GM10266 (cell line): ENCODE data around the gene ST8SIA1.
"Not testable (repeated sequence)": the region's sequence is repeated elsewhere in the genome, so short reads cannot be mapped to it uniquely, and the experiment has no call there.

ENCODE experiments used
- DNase-seq: peaks from one replicate; pipeline ENCODE4 v3.0.0; 2012; ENCODE audit errors: extremely low spot score
- TF ChIP-seq, protein P1 (sequence below): IDR thresholded peaks from 2 replicates; pipeline ENCODE4 v1.5.1; 2012; ENCODE audit warnings: mild to moderate bottlenecking, low read depth; ENCODE audit not compliant: control insufficient read depth, insufficient read depth; ENCODE audit errors: missing control alignments

ST8SIA1 gene

DNA sequence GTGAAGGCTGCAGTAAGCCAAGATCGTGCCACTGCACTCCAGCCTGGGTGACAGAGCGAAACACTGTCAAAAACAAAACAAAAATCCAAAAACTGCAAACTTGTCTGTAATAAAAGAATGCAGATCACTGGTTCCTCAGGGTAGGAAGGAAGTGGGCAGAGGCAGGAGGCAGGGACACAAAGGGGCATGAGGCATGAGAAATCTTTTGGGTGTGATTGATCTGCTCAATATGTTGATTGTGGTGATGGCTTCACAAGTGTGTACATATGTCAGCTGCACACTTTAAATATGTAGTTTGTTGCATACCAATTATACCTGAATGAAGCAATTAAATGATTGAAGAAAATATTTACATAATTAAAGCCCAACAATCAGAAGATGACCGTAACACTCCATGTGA, 170.9 kb downstream of the ST8SIA1 start:
- no peak for DNase-seq
- TF ChIP-seq, protein P1, sequence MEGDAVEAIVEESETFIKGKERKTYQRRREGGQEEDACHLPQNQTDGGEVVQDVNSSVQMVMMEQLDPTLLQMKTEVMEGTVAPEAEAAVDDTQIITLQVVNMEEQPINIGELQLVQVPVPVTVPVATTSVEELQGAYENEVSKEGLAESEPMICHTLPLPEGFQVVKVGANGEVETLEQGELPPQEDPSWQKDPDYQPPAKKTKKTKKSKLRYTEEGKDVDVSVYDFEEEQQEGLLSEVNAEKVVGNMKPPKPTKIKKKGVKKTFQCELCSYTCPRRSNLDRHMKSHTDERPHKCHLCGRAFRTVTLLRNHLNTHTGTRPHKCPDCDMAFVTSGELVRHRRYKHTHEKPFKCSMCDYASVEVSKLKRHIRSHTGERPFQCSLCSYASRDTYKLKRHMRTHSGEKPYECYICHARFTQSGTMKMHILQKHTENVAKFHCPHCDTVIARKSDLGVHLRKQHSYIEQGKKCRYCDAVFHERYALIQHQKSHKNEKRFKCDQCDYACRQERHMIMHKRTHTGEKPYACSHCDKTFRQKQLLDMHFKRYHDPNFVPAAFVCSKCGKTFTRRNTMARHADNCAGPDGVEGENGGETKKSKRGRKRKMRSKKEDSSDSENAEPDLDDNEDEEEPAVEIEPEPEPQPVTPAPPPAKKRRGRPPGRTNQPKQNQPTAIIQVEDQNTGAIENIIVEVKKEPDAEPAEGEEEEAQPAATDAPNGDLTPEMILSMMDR, result no peak

DNA sequence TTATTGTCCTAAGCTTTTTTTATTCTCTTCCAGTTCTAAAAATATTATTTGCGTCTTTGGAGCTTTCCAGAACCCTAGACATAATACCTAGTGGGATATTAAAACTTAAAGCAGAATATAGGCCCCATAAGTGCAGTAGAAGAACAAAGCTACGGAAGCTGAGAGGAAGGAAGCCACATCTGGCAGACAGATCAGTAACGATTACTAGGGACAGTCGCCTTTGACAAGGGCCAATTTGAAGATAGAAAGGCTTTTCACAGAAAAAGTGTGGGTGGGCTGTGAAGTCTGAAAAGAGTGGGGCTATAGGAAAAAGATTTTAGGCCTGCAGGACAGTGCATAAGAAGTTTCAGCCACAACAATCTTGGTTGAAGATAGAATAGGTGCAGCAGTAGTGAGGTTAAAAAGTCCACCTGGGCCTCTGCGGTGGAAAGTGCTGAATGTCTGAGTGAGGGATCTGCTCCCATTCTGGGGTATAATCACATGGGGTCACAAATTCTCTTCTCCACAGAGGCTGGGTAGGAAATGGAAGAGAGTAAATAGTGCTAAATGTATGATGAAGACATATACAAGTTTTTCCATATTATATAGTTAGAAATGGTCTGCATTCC, 174.0 kb downstream of the ST8SIA1 start:
- TF ChIP-seq, protein P1, result no peak
- no peak for DNase-seq

DNA sequence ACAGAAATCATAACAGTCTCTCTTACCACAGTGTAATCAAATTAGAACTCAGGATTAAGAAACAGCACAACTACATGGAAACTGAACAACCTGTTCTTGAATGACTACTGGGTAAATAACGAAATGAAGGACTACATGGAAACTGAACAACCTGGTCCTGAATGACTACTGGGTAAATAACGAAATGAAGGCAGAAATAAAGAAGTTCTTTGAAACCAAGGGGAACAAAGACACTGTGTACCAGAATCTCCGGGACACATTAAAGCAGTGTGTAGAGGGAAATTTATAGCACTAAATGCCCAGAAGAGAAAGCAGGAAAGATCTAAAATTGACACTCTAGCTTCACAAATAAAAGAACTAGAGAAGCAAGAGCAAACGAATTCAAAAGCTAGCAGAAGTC, 185.2 kb downstream of the ST8SIA1 start:
- DNase-seq, result not testable (repeated sequence)

DNA sequence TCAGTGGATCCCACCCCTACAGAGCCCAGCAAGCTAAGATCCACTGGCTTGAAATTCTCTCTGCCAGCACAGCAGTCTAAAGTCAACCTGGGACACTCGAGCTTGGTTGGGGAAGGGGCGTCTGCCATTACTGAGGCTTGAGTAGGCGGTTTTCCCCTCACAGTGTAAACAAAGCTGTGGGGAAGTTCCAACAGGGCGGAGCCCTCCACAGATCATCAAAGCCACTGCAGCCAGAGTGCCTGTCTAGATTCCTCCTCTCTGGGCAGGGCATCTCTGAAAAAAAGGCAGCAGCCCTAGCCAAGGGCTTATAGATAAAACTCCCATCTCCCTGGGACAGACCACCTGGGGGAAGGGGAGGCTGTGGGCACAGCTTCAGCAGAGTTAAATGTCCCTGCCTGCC, 187.8 kb downstream of the ST8SIA1 start:
- not testable (repeated sequence) for DNase-seq
